HG03097 (cell line): ENCODE results near the gene SLC24A5.

ENCODE experiments used
- ATAC-seq: cut with Tn5 transposase; IDR thresholded peaks from one replicate; pipeline ENCODE4 v1.9.1; 2021; ENCODE audit not compliant: unreplicated experiment, low FRiP score

Gene SLC24A5

GRCh38 chr15:48120745-48121144 is at the start of gene SLC24A5:
Gene SLC24A5, plus strand, starts transcription at chr15:48120990. Its CDS starts 55 bp downstream, at chr15:48121045.
- ATAC-seq = no peak

- no peak for ATAC-seq
Measured at GRCh38 chr15:48072941-48073340, 47.8 kb upstream of the SLC24A5 start.

GRCh38 chr15:48073881-48074280 is 46.9 kb upstream of the SLC24A5 start:
- ATAC-seq = no peak

- ATAC-seq = no peak
Measured at GRCh38 chr15:48076454-48076853, 44.3 kb upstream of the SLC24A5 start.

- no peak for ATAC-seq
Measured at GRCh38 chr15:48077616-48078184, 43.1 kb upstream of the SLC24A5 start.

GRCh38 chr15:48084759-48085590 is 35.8 kb upstream of the SLC24A5 start:
- no peak for ATAC-seq

GRCh38 chr15:48085591-48085930 is 35.2 kb upstream of the SLC24A5 start:
- no peak for ATAC-seq

- ATAC-seq = no peak
Measured at GRCh38 chr15:48086133-48086532, 34.7 kb upstream of the SLC24A5 start.

GRCh38 chr15:48086576-48086975 is 34.2 kb upstream of the SLC24A5 start:
- ATAC-seq = no peak

GRCh38 chr15:48087844-48088243 is 32.9 kb upstream of the SLC24A5 start:
- ATAC-seq = no peak

GRCh38 chr15:48089702-48090101 is 31.1 kb upstream of the SLC24A5 start:
- no peak for ATAC-seq

- no peak for ATAC-seq
Measured at GRCh38 chr15:48090115-48090514, 30.7 kb upstream of the SLC24A5 start.

- no peak for ATAC-seq
Measured at GRCh38 chr15:48090666-48091065, 30.1 kb upstream of the SLC24A5 start.

- ATAC-seq = no peak
Measured at GRCh38 chr15:48091522-48091921, 29.3 kb upstream of the SLC24A5 start.

- peak; percentile 90 for ATAC-seq
Measured at GRCh38 chr15:48096355-48096786, 24.4 kb upstream of the SLC24A5 start.

GRCh38 chr15:48096813-48097212 is 24.0 kb upstream of the SLC24A5 start:
- no peak for ATAC-seq

GRCh38 chr15:48097264-48097663 is 23.5 kb upstream of the SLC24A5 start:
- ATAC-seq = no peak

- no peak for ATAC-seq
Measured at GRCh38 chr15:48101376-48101961, 19.3 kb upstream of the SLC24A5 start.

GRCh38 chr15:48102167-48102566 is 18.6 kb upstream of the SLC24A5 start:
- ATAC-seq = no peak

- no peak for ATAC-seq
Measured at GRCh38 chr15:48103647-48104046, 17.1 kb upstream of the SLC24A5 start.

GRCh38 chr15:48105936-48106335 is 14.9 kb upstream of the SLC24A5 start:
- ATAC-seq = no peak

- no peak for ATAC-seq
Measured at GRCh38 chr15:48109212-48109611, 11.6 kb upstream of the SLC24A5 start.
